ENCODE measurements around the gene OCA2. TPM values are rescaled to one million over a fixed set of nuclear protein-coding genes. Genes with fewer than 3 reads are reported as not detected.

OCA2 gene
- total RNA-seq, 1 experiment from 2014 or later = 0.13 TPM

DNA sequence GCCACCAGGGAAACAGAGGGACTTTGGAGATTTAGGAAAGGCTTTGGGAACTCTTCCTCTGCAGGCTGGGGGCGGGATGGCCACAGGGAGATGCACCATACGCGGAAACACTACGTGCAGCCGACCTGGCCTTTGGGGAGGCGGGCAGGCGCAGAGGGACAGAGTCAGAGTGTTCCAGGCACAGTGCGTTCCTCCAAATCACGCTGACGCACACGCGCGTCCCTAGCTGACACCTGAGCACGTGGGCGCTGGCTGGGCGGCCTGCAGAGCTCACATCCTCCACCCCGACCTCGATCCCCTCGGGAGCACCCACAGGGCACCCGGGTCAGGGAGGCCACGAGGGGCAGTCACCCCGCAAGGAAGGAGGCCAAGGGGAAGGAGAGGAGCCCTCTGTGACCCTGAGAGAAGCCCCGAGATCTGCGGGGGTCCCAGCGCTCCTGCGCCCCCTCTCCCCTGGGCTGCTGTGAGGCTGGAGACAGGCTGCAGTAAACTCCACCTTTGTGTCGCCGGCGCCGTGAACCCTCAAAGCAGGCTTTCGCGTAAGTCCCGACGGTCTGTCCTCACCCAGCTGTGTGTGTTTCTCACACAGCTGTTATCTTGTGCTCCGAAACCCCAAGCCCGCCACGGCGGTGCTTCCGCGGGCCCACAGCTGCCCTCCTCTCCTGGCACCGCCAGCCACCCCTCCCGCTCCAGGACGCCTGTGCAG is 196.3 kb downstream of the OCA2 start:
- ATAC-seq (no peak), DNase-seq (ENCODE audit: low read depth, low spot score) (no peak)
- H3K9me3 ChIP-seq (ENCODE audit: control insufficient read depth, insufficient read depth, low read depth, low read length) = no peaks in the 10 kb centered on the region
- in situ Hi-C loops (cut with HindIII; ENCODE audit: low pct_unique_long_range_greater_than_20kb, low sequenced_read_pairs) = no loop called here
- BruUV-seq (replicated peaks) = no TSS peak
- ChIA-PET CTCF (no interaction called here), POLR2A (no interaction called here)
- TF ChIP-seq, protein P1, sequence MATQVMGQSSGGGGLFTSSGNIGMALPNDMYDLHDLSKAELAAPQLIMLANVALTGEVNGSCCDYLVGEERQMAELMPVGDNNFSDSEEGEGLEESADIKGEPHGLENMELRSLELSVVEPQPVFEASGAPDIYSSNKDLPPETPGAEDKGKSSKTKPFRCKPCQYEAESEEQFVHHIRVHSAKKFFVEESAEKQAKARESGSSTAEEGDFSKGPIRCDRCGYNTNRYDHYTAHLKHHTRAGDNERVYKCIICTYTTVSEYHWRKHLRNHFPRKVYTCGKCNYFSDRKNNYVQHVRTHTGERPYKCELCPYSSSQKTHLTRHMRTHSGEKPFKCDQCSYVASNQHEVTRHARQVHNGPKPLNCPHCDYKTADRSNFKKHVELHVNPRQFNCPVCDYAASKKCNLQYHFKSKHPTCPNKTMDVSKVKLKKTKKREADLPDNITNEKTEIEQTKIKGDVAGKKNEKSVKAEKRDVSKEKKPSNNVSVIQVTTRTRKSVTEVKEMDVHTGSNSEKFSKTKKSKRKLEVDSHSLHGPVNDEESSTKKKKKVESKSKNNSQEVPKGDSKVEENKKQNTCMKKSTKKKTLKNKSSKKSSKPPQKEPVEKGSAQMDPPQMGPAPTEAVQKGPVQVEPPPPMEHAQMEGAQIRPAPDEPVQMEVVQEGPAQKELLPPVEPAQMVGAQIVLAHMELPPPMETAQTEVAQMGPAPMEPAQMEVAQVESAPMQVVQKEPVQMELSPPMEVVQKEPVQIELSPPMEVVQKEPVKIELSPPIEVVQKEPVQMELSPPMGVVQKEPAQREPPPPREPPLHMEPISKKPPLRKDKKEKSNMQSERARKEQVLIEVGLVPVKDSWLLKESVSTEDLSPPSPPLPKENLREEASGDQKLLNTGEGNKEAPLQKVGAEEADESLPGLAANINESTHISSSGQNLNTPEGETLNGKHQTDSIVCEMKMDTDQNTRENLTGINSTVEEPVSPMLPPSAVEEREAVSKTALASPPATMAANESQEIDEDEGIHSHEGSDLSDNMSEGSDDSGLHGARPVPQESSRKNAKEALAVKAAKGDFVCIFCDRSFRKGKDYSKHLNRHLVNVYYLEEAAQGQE (IDR thresholded peaks at IDR 0.05; ENCODE audit: insufficient read depth in 1 of 2, low read depth in 2 of 2, low read length in 1 of 2) = no peak
- TF ChIP-seq POLR2AphosphoS5 (IDR thresholded peaks at IDR 0.05; ENCODE audit: low read depth, low read length) (no peak), SIN3A (IDR thresholded peaks at IDR 0.05; ENCODE audit: borderline replicate concordance, insufficient read depth, low read depth, low read length) (no peak), TCF7L2 (IDR thresholded peaks at IDR 0.05; ENCODE audit: low read depth, low read length) (no peak)
- TF ChIP-seq, protein P2, sequence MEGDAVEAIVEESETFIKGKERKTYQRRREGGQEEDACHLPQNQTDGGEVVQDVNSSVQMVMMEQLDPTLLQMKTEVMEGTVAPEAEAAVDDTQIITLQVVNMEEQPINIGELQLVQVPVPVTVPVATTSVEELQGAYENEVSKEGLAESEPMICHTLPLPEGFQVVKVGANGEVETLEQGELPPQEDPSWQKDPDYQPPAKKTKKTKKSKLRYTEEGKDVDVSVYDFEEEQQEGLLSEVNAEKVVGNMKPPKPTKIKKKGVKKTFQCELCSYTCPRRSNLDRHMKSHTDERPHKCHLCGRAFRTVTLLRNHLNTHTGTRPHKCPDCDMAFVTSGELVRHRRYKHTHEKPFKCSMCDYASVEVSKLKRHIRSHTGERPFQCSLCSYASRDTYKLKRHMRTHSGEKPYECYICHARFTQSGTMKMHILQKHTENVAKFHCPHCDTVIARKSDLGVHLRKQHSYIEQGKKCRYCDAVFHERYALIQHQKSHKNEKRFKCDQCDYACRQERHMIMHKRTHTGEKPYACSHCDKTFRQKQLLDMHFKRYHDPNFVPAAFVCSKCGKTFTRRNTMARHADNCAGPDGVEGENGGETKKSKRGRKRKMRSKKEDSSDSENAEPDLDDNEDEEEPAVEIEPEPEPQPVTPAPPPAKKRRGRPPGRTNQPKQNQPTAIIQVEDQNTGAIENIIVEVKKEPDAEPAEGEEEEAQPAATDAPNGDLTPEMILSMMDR (IDR thresholded peaks at IDR 0.05) = no peak
- intact Hi-C loops (cut with micrococcal nuclease; ENCODE audit: unreplicated experiment) = no loop called here
- no peaks in the 10 kb centered on the region for H3K27me3 ChIP-seq (ENCODE audit: control insufficient read depth, insufficient read depth, low read length)
- H3K4me3 ChIP-seq (ENCODE audit: low read depth in 2 of 2, low read length in 2 of 2) = no peak overlapping the region
- no peaks in the 10 kb centered on the region for H3K4me1 ChIP-seq (ENCODE audit: control insufficient read depth, insufficient read depth, low read length)
- no peak overlapping the region for H3K27ac ChIP-seq (ENCODE audit: low read length)
- H3K36me3 ChIP-seq (ENCODE audit: control insufficient read depth, insufficient read depth, low read length) = no peaks in the 10 kb centered on the region

DNA sequence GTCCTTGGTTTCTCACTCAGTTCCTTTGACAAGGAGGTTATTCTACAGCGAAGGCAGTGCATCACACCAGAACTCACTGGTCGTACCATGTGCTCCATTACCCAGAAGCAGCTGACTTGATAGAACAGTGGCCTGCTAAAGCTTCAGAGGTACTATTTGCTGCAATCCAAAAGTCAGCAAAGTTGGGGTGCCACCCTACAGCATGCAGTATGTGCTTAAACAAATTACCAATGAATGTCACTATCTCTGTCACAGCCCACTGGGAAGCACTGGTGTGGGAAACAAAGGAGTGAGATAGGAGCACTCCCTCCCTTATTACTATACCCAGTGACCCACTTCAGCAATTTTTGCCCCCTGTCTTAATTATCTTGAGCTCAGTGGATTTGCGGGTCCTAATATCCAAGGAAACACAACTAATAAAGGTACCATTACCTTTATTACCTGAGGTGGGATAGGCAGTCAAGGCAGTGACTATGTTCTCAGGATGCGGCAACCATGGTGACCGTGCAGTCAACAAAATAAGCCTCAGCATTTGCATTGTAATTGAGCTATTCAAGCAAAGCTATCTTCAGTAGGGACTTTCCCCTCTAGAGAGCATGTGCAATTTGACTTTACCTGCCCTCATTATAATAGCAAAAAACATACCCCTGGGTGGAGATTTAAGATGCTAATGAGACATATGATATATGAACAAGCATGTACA is 199.4 kb downstream of the OCA2 start:
- intact Hi-C loops (cut with micrococcal nuclease; ENCODE audit: unreplicated experiment) = no loop called here
- POLR2A ChIA-PET = no interaction called here
- CTCF ChIA-PET = no interaction called here
- Histone ChIP-seq H3K9me3 (ENCODE audit: control insufficient read depth, insufficient read depth, low read depth, low read length) (no peaks in the 10 kb centered on the region), H3K4me1 (ENCODE audit: control insufficient read depth, insufficient read depth, low read length) (no peaks in the 10 kb centered on the region), H3K4me3 (ENCODE audit: low read depth in 2 of 2, low read length in 2 of 2) (no peak overlapping the region), H3K36me3 (ENCODE audit: control insufficient read depth, insufficient read depth, low read length) (no peaks in the 10 kb centered on the region), H3K27ac (ENCODE audit: low read length) (no peak overlapping the region), H3K27me3 (ENCODE audit: control insufficient read depth, insufficient read depth, low read length) (no peaks in the 10 kb centered on the region)
- no peak for ATAC-seq
- in situ Hi-C loops (cut with HindIII; ENCODE audit: low pct_unique_long_range_greater_than_20kb, low sequenced_read_pairs) = no loop called here
- BruUV-seq (replicated peaks) = no TSS peak
- TF ChIP-seq, protein P1 (IDR thresholded peaks at IDR 0.05; ENCODE audit: insufficient read depth in 1 of 2, low read depth in 2 of 2, low read length in 1 of 2) = no peak
- no peak for TF ChIP-seq TCF7L2 (IDR thresholded peaks at IDR 0.05; ENCODE audit: low read depth, low read length)
- TF ChIP-seq, protein P2 (IDR thresholded peaks at IDR 0.05) = no peak
- no peak for TF ChIP-seq POLR2AphosphoS5 (IDR thresholded peaks at IDR 0.05; ENCODE audit: low read depth, low read length)
- no peak for TF ChIP-seq SIN3A (IDR thresholded peaks at IDR 0.05; ENCODE audit: borderline replicate concordance, insufficient read depth, low read depth, low read length)
- no peak for DNase-seq (ENCODE audit: low read depth, low spot score)

Data from Panc1 (cell line).